H1 (cell line): ENCODE results near the gene ACSL6.

Experiments used
- ASH2L ChIP-seq: fragments of 200-600, 300-600 bp; sonication (generic); IDR thresholded peaks from one replicate; pipeline ENCODE4 v1.7.1; 2017; ENCODE audit warnings: low read length
- CTCF ChIP-seq, 3 experiments: IDR thresholded peaks; 1 replicate in 2 of 3; 2 replicates in 1 of 3; pipeline versions ENCODE4 v1.5.1 to v1.6.1; 2011; ENCODE audit warnings: low read length in 3 of 3, mild to moderate bottlenecking in 3 of 3, inconsistent platforms in 2 of 3, low read depth in 1 of 3, moderate library complexity in 1 of 3; ENCODE audit not compliant: insufficient read depth in 1 of 3; ENCODE audit errors: control extremely low read depth in 1 of 3
- NANOG ChIP-seq: IDR thresholded peaks from 2 replicates; pipeline ENCODE4 v1.6.1; 2011; ENCODE audit warnings: low read length, low read depth, mild to moderate bottlenecking, inconsistent platforms; ENCODE audit not compliant: insufficient read depth, poor library complexity, severe bottlenecking
- POLR2A ChIP-seq, 2 experiments: IDR thresholded peaks; 1 replicate in 1 of 2; 2 replicates in 1 of 2; pipeline ENCODE4 v1.6.1; 2011; ENCODE audit warnings: low read depth in 2 of 2, low read length in 2 of 2, mild to moderate bottlenecking in 2 of 2; ENCODE audit errors: control extremely low read depth in 1 of 2
- POLR2AphosphoS5 ChIP-seq: IDR thresholded peaks from 2 replicates; pipeline ENCODE4 v1.6.1; 2011; ENCODE audit warnings: low read depth, low read length
- SP2 ChIP-seq: IDR thresholded peaks from 2 replicates; pipeline ENCODE4 v1.6.1; 2012; ENCODE audit warnings: mild to moderate bottlenecking, low read length, inconsistent platforms

GRCh38 chr5:132005591-132005990 is 5.9 kb downstream of the ACSL6 start:
- no peak for TF ChIP-seq CTCF (IDR thresholded peaks at IDR 0.05; ENCODE audit: control extremely low read depth in 1 of 3, insufficient read depth in 1 of 3, low read depth in 1 of 3, low read length in 3 of 3)
- no peak for TF ChIP-seq SP2
- no peak for TF ChIP-seq ASH2L
- no peak for TF ChIP-seq POLR2AphosphoS5
- TF ChIP-seq POLR2A (IDR thresholded peaks at IDR 0.05; ENCODE audit: control extremely low read depth in 1 of 2, low read depth in 2 of 2, low read length in 2 of 2) = no peak
- TF ChIP-seq NANOG = no peak
